CD4-positive, alpha-beta T cell (primary cell): ENCODE data around the gene IGF1R. TPM values are rescaled to one million over a fixed set of nuclear protein-coding genes. Genes with fewer than 3 reads are reported as not detected.
"Not testable (repeated sequence)": the region's sequence is repeated elsewhere in the genome, so short reads cannot be mapped to it uniquely, and the experiment has no call there.

Experiments
- ATAC-seq: fragments of 200-7000 bp; cut with Tn5 transposase; one replicate; pipeline ENCODE4 v1.10.0; 2022; ENCODE audit warnings: mild to moderate bottlenecking; ENCODE audit not compliant: poor library complexity
- CTCF ChIA-PET: fragments of 350-600 bp; sonication (Branson Sonifier 250); formaldehyde crosslinking; loops from one replicate; lab custom pipeline; 2021; ENCODE audit warnings: antibody characterized with exemption, inconsistent platforms; lab: Charles Lee
- POLR2A ChIA-PET: fragments of 350-600 bp; sonication (Branson Sonifier 250); formaldehyde crosslinking; loops from one replicate; lab custom pipeline; 2021; ENCODE audit warnings: antibody characterized with exemption, inconsistent platforms; lab: Charles Lee
- DNase-seq, 14 experiments: peaks; one replicate each; pipeline ENCODE4 v3.0.0-alpha.2; 2013 to 2020; ENCODE audit warnings: mixed read lengths in 2 of 14
- H3K27ac ChIP-seq, 2 donors: one replicate each; pipeline versions ENCODE4 v1.5.1 to v1.7.0; 2013; ENCODE audit warnings: low read length in 2 of 2, low read depth in 1 of 2, mild to moderate bottlenecking in 1 of 2
- H3K27me3 ChIP-seq, 2 experiments: 1 replicate in 1 of 2; 2 replicates in 1 of 2; pipeline versions ENCODE4 v1.6.1 to v1.7.0; 2013; ENCODE audit warnings: low read length in 2 of 2, control low read depth in 1 of 2, mild to moderate bottlenecking in 1 of 2, moderate library complexity in 1 of 2; ENCODE audit not compliant: insufficient read depth in 2 of 2, control insufficient read depth in 1 of 2
- H3K36me3 ChIP-seq: one replicate; pipeline ENCODE4 v1.6.1; 2013; ENCODE audit warnings: low read length, control low read depth; ENCODE audit not compliant: insufficient read depth
- H3K4me1 ChIP-seq: one replicate; pipeline ENCODE4 v1.6.1; 2013; ENCODE audit warnings: low read length, control low read depth; ENCODE audit not compliant: insufficient read depth
- H3K4me3 ChIP-seq: one replicate; pipeline ENCODE4 v1.5.1; 2013; ENCODE audit warnings: mild to moderate bottlenecking, low read length, moderate library complexity
- H3K9me3 ChIP-seq, 2 experiments: 1 replicate in 1 of 2; 2 replicates in 1 of 2; pipeline versions ENCODE4 v1.6.1 to v1.7.0; 2013; ENCODE audit warnings: low read length in 2 of 2, mild to moderate bottlenecking in 2 of 2, control low read depth in 1 of 2, moderate library complexity in 1 of 2; ENCODE audit not compliant: control insufficient read depth in 1 of 2, insufficient read depth in 1 of 2
- H3K27ac Mint-ChIP-seq: one replicate; pipeline ENCODE4 v1.8.0; 2020; ENCODE audit warnings: mixed read lengths
- H3K27me3 Mint-ChIP-seq: one replicate; pipeline ENCODE4 v1.8.0; 2021; ENCODE audit warnings: mixed read lengths
- H3K36me3 Mint-ChIP-seq: one replicate; pipeline ENCODE4 v1.8.0; 2021; ENCODE audit warnings: low read depth, mixed read lengths
- H3K4me1 Mint-ChIP-seq: one replicate; pipeline ENCODE4 v1.8.0; 2021; ENCODE audit warnings: low read depth, mixed read lengths
- H3K4me3 Mint-ChIP-seq: one replicate; pipeline ENCODE4 v1.8.0; 2020; ENCODE audit warnings: mild to moderate bottlenecking, mixed read lengths
- H3K9me3 Mint-ChIP-seq: one replicate; pipeline ENCODE4 v1.8.0; 2020; ENCODE audit warnings: mixed read lengths
- intact Hi-C, 2 experiments: fragments of 100-400 bp; cut with DNase I in 1 of 2; cut with micrococcal nuclease in 1 of 2; formaldehyde crosslinking; loops; one replicate each; pipeline versions ENCODE4 v1.15.1 to v1.9.0; 2023 to 2025; cut with DNase I, micrococcal nuclease
- total RNA-seq, 174 experiments: library from RNA in 2 of 174; stranded (reverse) in 2 of 174; gene quantifications; one replicate each; pipeline ENCODE4 v1.2.3 and lab custom pipeline; 2021 to 2026
- TF ChIP-seq, protein P1 (sequence below): fragments of 200-600 bp; IDR thresholded peaks from one replicate; pipeline ENCODE4 v1.8.0; 2022; ENCODE audit warnings: antibody characterized with exemption, mild to moderate bottlenecking

Gene IGF1R
- total RNA-seq, 2 experiments from 2014 or later: 39.2 to 40.3 TPM

DNA sequence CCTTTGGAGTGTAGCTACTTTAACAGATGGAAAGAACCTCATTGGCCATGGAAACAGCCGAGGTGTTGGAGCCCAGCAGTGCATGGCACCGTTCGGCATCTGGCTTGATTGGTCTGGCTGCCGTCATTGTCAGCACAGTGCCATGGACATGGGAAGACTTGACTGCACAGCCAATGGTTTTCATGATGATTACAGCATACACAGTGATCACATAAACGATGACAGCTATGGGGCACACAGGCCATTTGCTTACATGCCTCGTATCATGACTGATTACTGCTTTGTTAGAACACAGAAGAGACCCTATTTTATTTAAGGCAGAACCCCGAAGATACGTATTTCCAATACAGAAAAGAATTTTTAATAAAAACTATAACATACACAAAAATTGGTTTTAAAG lies 315.1 kb downstream of the IGF1R start:
- DNase-seq (no peak), ATAC-seq (no peak)
- Histone ChIP-seq H3K27ac (no peak overlapping the region), H3K9me3 (peaks cover 0 to 23% of the 10 kb centered on the region in 2 experiments), H3K36me3 (peaks cover 11% of the 10 kb centered on the region), H3K4me3 (no peak overlapping the region), H3K4me1 (no peaks in the 10 kb centered on the region), H3K27me3 (no peaks in the 10 kb centered on the region)
- Mint-ChIP-seq H3K27me3 (no peaks in the 10 kb centered on the region), H3K27ac (no peak overlapping the region), H3K36me3 (peaks cover 53% of the 10 kb centered on the region), H3K4me3 (no peak overlapping the region), H3K4me1 (no peaks in the 10 kb centered on the region), H3K9me3 (peaks cover 3% of the 10 kb centered on the region)
- CTCF ChIA-PET: no interaction called here
- intact Hi-C loops: no loop called here
- TF ChIP-seq, protein P1, sequence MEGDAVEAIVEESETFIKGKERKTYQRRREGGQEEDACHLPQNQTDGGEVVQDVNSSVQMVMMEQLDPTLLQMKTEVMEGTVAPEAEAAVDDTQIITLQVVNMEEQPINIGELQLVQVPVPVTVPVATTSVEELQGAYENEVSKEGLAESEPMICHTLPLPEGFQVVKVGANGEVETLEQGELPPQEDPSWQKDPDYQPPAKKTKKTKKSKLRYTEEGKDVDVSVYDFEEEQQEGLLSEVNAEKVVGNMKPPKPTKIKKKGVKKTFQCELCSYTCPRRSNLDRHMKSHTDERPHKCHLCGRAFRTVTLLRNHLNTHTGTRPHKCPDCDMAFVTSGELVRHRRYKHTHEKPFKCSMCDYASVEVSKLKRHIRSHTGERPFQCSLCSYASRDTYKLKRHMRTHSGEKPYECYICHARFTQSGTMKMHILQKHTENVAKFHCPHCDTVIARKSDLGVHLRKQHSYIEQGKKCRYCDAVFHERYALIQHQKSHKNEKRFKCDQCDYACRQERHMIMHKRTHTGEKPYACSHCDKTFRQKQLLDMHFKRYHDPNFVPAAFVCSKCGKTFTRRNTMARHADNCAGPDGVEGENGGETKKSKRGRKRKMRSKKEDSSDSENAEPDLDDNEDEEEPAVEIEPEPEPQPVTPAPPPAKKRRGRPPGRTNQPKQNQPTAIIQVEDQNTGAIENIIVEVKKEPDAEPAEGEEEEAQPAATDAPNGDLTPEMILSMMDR: no peak
- POLR2A ChIA-PET: no interaction called here

DNA sequence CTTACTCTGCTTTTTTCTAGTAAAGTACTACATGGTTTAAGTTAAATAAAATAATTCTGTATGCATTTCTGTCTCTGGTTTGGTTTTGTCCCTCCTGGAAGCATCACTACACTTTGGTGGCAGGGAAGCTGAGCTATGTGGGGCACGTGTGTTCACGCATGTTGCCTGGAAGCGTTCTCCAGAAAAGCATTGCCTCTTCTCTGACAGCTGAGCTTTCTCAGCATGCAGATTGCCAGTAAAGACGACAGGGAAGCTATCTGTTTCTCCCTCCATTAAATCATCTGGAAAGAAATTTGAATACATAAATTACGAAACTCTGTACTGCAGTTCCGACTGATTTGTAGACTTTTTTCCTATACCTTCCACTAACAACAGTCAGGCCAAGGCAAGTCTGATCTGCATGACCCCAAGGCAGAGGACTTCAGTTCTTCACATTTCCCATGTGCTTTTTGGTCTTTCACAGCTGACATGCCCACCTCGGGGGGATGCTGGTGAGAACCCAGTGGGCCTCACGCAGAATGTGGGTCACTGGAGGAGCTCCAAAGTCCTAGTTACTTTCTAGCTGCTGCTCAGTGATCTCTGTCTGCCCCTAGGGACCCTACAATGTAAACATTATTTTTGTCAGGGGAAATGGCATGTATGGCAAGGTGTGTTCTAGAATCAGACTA lies 316.3 kb downstream of the IGF1R start:
- CTCF ChIA-PET: no interaction called here
- intact Hi-C loops: no loop called here
- no peak for ATAC-seq

DNA sequence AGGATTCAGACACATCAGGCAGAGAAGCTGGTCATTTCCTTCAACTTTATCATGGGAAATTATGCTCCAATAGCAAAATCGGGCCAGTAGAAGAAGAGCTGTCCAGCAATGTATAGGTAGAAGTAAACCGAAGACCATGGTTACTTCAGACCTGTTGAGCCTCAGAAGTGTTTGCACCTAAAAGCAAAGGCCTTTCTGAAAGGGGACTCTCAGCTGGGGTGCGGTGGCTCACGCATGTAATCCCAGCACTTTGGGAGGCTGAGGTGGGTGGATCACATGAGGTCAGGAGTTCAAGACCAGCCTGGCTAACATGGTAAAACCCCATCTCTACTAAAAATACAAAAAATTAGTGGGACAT lies 316.8 kb downstream of the IGF1R start:
- H3K4me3 ChIP-seq, H3K27ac Mint-ChIP-seq, ATAC-seq, H3K36me3 ChIP-seq, H3K27me3 ChIP-seq, intact Hi-C loops, CTCF ChIA-PET, H3K27me3 Mint-ChIP-seq, H3K27ac ChIP-seq, H3K4me3 Mint-ChIP-seq, H3K4me1 ChIP-seq, POLR2A ChIA-PET, H3K9me3 Mint-ChIP-seq, H3K4me1 Mint-ChIP-seq, DNase-seq: not testable (repeated sequence)
- peaks cover 0 to 24% of the 10 kb centered on the region in 2 experiments for H3K9me3 ChIP-seq
- H3K36me3 Mint-ChIP-seq: peaks cover 36% of the 10 kb centered on the region

More for the DNA sequence above, 316.3 kb downstream of the IGF1R start:
- Histone ChIP-seq H3K36me3 (peaks cover 7% of the 10 kb centered on the region), H3K27me3 (no peaks in the 10 kb centered on the region), H3K4me3 (no peak overlapping the region), H3K9me3 (peaks cover 0 to 25% of the 10 kb centered on the region in 2 experiments), H3K27ac (no peak overlapping the region), H3K4me1 (no peaks in the 10 kb centered on the region)
- H3K4me3 Mint-ChIP-seq: no peak overlapping the region
- H3K9me3 Mint-ChIP-seq: peaks cover 3% of the 10 kb centered on the region
- no peaks in the 10 kb centered on the region for H3K4me1 Mint-ChIP-seq
- H3K36me3 Mint-ChIP-seq: peaks cover 42% of the 10 kb centered on the region
- no peak for DNase-seq
- TF ChIP-seq, protein P1: no peak
- POLR2A ChIA-PET: no interaction called here
- H3K27me3 Mint-ChIP-seq: no peaks in the 10 kb centered on the region
- H3K27ac Mint-ChIP-seq: no peak overlapping the region

DNA sequence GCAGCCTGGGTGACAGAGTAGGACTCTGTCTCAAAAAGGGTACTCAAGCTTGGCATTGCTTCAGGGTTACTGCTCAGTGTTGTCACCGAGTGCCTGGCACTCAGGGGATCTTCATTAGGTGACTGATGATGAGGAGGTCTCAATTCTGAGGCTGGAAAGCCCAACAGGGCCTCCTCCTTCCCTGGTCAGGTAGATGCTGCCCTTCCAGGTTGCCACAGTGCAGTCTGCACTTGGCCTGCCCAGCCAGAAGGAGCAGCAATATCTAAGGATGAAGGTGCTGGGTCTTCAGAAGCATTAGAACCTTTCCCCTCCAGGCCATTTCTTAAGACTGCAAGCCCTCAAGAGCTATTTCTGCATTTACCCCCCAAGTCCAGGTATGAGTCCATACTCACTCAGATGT lies 317.3 kb downstream of the IGF1R start:
- Histone ChIP-seq H3K9me3 (peaks cover 0 to 21% of the 10 kb centered on the region in 2 experiments), H3K4me3 (no peak overlapping the region), H3K27me3 (no peaks in the 10 kb centered on the region), H3K36me3 (peaks cover 7% of the 10 kb centered on the region), H3K27ac (no peak overlapping the region), H3K4me1 (no peaks in the 10 kb centered on the region)
- DNase-seq: no peak
- ATAC-seq: no peak
- TF ChIP-seq, protein P1: no peak
- H3K4me3 Mint-ChIP-seq: no peak overlapping the region
- H3K27ac Mint-ChIP-seq: no peak overlapping the region
- intact Hi-C loops: no loop called here
- H3K4me1 Mint-ChIP-seq: no peaks in the 10 kb centered on the region
- peaks cover 3% of the 10 kb centered on the region for H3K9me3 Mint-ChIP-seq
- H3K27me3 Mint-ChIP-seq: no peaks in the 10 kb centered on the region
- peaks cover 32% of the 10 kb centered on the region for H3K36me3 Mint-ChIP-seq
- CTCF ChIA-PET: no interaction called here
- POLR2A ChIA-PET: no interaction called here
